ENCODE results near the gene DACH2.

DACH2 gene

GRCh38 chrX:86806786-86807185 lies 658.5 kb downstream of the DACH2 start:
- DNase-seq (ENCODE audit: low read depth): no peak

- DNase-seq (ENCODE audit: low read depth): no peak
Observed at GRCh38 chrX:86809651-86810050, 661.4 kb downstream of the DACH2 start.

GRCh38 chrX:86829786-86830185 lies 681.5 kb downstream of the DACH2 start:
- DNase-seq (ENCODE audit: low read depth): no peak

GRCh38 chrX:86830685-86831084 lies 682.4 kb downstream of the DACH2 start:
- DNase-seq (ENCODE audit: low read depth): no peak

GRCh38 chrX:86845101-86845500 lies 696.9 kb downstream of the DACH2 start:
- no peak for DNase-seq (ENCODE audit: low read depth)
